Naive B cell (primary cell): ENCODE measurements around the gene EEF1B2. TPM values are rescaled to one million over a fixed set of nuclear protein-coding genes. Genes with fewer than 3 reads are reported as not detected.
A peak's percentile ranks its signal among the peaks of the same experiment; 100 is the strongest.
"Not testable (repeated sequence)": the region's sequence is repeated elsewhere in the genome, so short reads cannot be mapped to it uniquely, and the experiment has no call there.

ENCODE experiments used
- ATAC-seq, 2 donors: fragments of 150-1000 bp; cut with Tn5 transposase; 2 replicates each; pipeline ENCODE4 v1.10.0; 2021; ENCODE audit warnings: low read depth in 2 of 2, mild to moderate bottlenecking in 2 of 2, moderate library complexity in 2 of 2
- DNase-seq: peaks from one replicate; pipeline ENCODE4 v3.0.0; 2022
- H3K27ac Mint-ChIP-seq, 6 donors: one replicate each; pipeline ENCODE4 v1.8.0; 2020 to 2022; ENCODE audit warnings: mild to moderate bottlenecking in 6 of 6, mixed read lengths in 6 of 6, moderate library complexity in 5 of 6, inconsistent platforms in 2 of 6
- H3K27me3 Mint-ChIP-seq, 3 donors: one replicate each; pipeline ENCODE4 v1.8.0; 2021 to 2022; ENCODE audit warnings: mixed read lengths in 3 of 3, mild to moderate bottlenecking in 1 of 3
- H3K36me3 Mint-ChIP-seq, 2 donors: one replicate each; pipeline ENCODE4 v1.8.0; 2020 to 2022; ENCODE audit warnings: mixed read lengths in 2 of 2, inconsistent platforms in 1 of 2, mild to moderate bottlenecking in 1 of 2
- H3K4me1 Mint-ChIP-seq, 3 donors: one replicate each; pipeline ENCODE4 v1.8.0; 2020 to 2022; ENCODE audit warnings: mixed read lengths in 3 of 3, inconsistent platforms in 1 of 3, mild to moderate bottlenecking in 1 of 3, moderate library complexity in 1 of 3
- H3K4me3 Mint-ChIP-seq, 8 donors: one replicate each; pipeline ENCODE4 v1.8.0; 2020 to 2022; ENCODE audit warnings: mild to moderate bottlenecking in 8 of 8, mixed read lengths in 8 of 8, moderate library complexity in 8 of 8, inconsistent platforms in 2 of 8
- H3K9me3 Mint-ChIP-seq, 7 donors: one replicate each; pipeline ENCODE4 v1.8.0; 2020 to 2022; ENCODE audit warnings: mixed read lengths in 7 of 7, mild to moderate bottlenecking in 5 of 7, inconsistent platforms in 2 of 7, moderate library complexity in 1 of 7
- polyA plus RNA-seq, 6 donors: library from polyadenylated mRNA; unstranded; fragments of 300-500 nt; fragmentation: Illumina TruSeq; gene quantifications; one replicate each; pipeline ENCODE4 v1.2.3, GENCODE V29; 2021; ENCODE audit warnings: low read depth in 6 of 6

EEF1B2 gene
- polyA plus RNA-seq, 6 donors from 2014 or later: 884 to 1,277 (median 1,025) TPM

- Mint-ChIP-seq H3K27ac (peak overlapping the region in 1 of 6 donors; percentile 13), H3K36me3 (peaks cover 21 to 24% of the 10 kb centered on the region in 2 donors), H3K4me1 (peaks cover 11 to 16% (median 13%) of the 10 kb centered on the region in 3 donors), H3K9me3 (no peaks in the 10 kb centered on the region), H3K4me3 (no peak overlapping the region), H3K27me3 (no peaks in the 10 kb centered on the region)
- DNase-seq (no peak), ATAC-seq (no peak)
These were observed 9.1 kb upstream of the EEF1B2 start for GRCh38 chr2:206150631-206151030.

- Mint-ChIP-seq H3K4me3 (peak overlapping the region in 1 of 8 donors; percentile 29), H3K27ac (no peak overlapping the region), H3K36me3 (peaks cover 5 to 21% of the 10 kb centered on the region in 2 donors), H3K27me3 (no peaks in the 10 kb centered on the region), H3K9me3 (peaks cover 0 to 3% (median 0%) of the 10 kb centered on the region in 7 donors), H3K4me1 (peaks cover 22 to 36% (median 33%) of the 10 kb centered on the region in 3 donors)
- DNase-seq (no peak), ATAC-seq (no peak)
These were observed 5.5 kb upstream of the EEF1B2 start for GRCh38 chr2:206154197-206154596.

GRCh38 chr2:206157014-206157413, 2.7 kb upstream of the EEF1B2 start:
- ATAC-seq, DNase-seq, H3K36me3 Mint-ChIP-seq, H3K27ac Mint-ChIP-seq, H3K27me3 Mint-ChIP-seq, H3K9me3 Mint-ChIP-seq: not testable (repeated sequence)
- Mint-ChIP-seq H3K4me1 (peaks cover 24 to 54% (median 46%) of the 10 kb centered on the region in 3 donors), H3K4me3 (peak overlapping the region in 5 of 8 donors; percentile 34 to 99 (median 95))

GRCh38 chr2:206158563-206159345, 941 bp upstream of the EEF1B2 start:
- ATAC-seq (peak in 1 of 2 donors; percentile 5), DNase-seq (no peak)
- peak overlapping the region; percentile 97 to 99 (median 99) for H3K27ac Mint-ChIP-seq

GRCh38 chr2:206160125-206160806, 571 bp downstream of the EEF1B2 start:
- H3K9me3 Mint-ChIP-seq: peaks cover 0 to 3% (median 0%) of the 10 kb centered on the region in 7 donors
- H3K4me1 Mint-ChIP-seq: peaks cover 20 to 54% (median 53%) of the 10 kb centered on the region in 3 donors
- H3K4me3 Mint-ChIP-seq: peak overlapping the region; percentile 93 to 100 (median 99)
- no peak for DNase-seq
- H3K36me3 Mint-ChIP-seq: peaks cover 6 to 8% of the 10 kb centered on the region in 2 donors
- H3K27ac Mint-ChIP-seq: peak overlapping the region; percentile 97 to 99 (median 99)
- ATAC-seq: peak in 1 of 2 donors; percentile 3
- no peaks in the 10 kb centered on the region for H3K27me3 Mint-ChIP-seq

More at GRCh38 chr2:206158563-206159345, 941 bp upstream of the EEF1B2 start:
- Mint-ChIP-seq H3K36me3 (peaks cover 6 to 8% of the 10 kb centered on the region in 2 donors), H3K27me3 (no peaks in the 10 kb centered on the region), H3K9me3 (peaks cover 0 to 3% (median 0%) of the 10 kb centered on the region in 7 donors), H3K4me3 (peak overlapping the region; percentile 93 to 100 (median 99)), H3K4me1 (peaks cover 24 to 59% (median 59%) of the 10 kb centered on the region in 3 donors)

GRCh38 chr2:206160807-206161179, 1.1 kb downstream of the EEF1B2 start:
- H3K27me3 Mint-ChIP-seq: no peaks in the 10 kb centered on the region
- H3K36me3 Mint-ChIP-seq: peaks cover 6 to 8% of the 10 kb centered on the region in 2 donors
- H3K9me3 Mint-ChIP-seq: peaks cover 0 to 3% (median 0%) of the 10 kb centered on the region in 7 donors
- DNase-seq (no peak), ATAC-seq (no peak)
- peak overlapping the region in 5 of 6 donors; percentile 40 to 99 (median 99) for H3K27ac Mint-ChIP-seq
- H3K4me3 Mint-ChIP-seq: peak overlapping the region; percentile 93 to 100 (median 99)
- H3K4me1 Mint-ChIP-seq: peaks cover 20 to 54% (median 51%) of the 10 kb centered on the region in 3 donors

GRCh38 chr2:206162401-206162800, 2.7 kb downstream of the EEF1B2 start:
- H3K27ac Mint-ChIP-seq, H3K27me3 Mint-ChIP-seq, DNase-seq, H3K9me3 Mint-ChIP-seq, ATAC-seq: not testable (repeated sequence)
- Mint-ChIP-seq H3K4me1 (peaks cover 20 to 47% (median 43%) of the 10 kb centered on the region in 3 donors), H3K4me3 (peak overlapping the region in 1 of 8 donors; percentile 99), H3K36me3 (peaks cover 6 to 16% of the 10 kb centered on the region in 2 donors)

- peaks cover 0 to under 1% (median 0%) of the 10 kb centered on the region in 7 donors for H3K9me3 Mint-ChIP-seq
- ATAC-seq (no peak), DNase-seq (no peak)
- H3K4me1 Mint-ChIP-seq: peaks cover 15 to 38% (median 37%) of the 10 kb centered on the region in 3 donors
- no peaks in the 10 kb centered on the region for H3K27me3 Mint-ChIP-seq
- H3K36me3 Mint-ChIP-seq: peaks cover 6 to 16% of the 10 kb centered on the region in 2 donors
- peak overlapping the region in 2 of 8 donors; percentile 60 to 99 for H3K4me3 Mint-ChIP-seq
- H3K27ac Mint-ChIP-seq: peak overlapping the region in 3 of 6 donors; percentile 50 to 82 (median 64)
These were observed 3.7 kb downstream of the EEF1B2 start for GRCh38 chr2:206163251-206163880.

GRCh38 chr2:206164261-206164862, 4.7 kb downstream of the EEF1B2 start:
- H3K36me3 Mint-ChIP-seq: peaks cover 6 to 12% of the 10 kb centered on the region in 2 donors

GRCh38 chr2:206168230-206168629, 8.5 kb downstream of the EEF1B2 start:
- not testable (repeated sequence) for H3K4me3 Mint-ChIP-seq, H3K9me3 Mint-ChIP-seq, H3K27ac Mint-ChIP-seq, ATAC-seq, DNase-seq, H3K27me3 Mint-ChIP-seq, H3K4me1 Mint-ChIP-seq
- H3K36me3 Mint-ChIP-seq: peaks cover 0 to 21% of the 10 kb centered on the region in 2 donors

More at GRCh38 chr2:206164261-206164862, 4.7 kb downstream of the EEF1B2 start:
- Mint-ChIP-seq H3K4me1 (peaks cover 11 to 29% (median 28%) of the 10 kb centered on the region in 3 donors), H3K27me3 (no peaks in the 10 kb centered on the region), H3K9me3 (peaks cover 0 to 3% (median 0%) of the 10 kb centered on the region in 7 donors), H3K27ac (peak overlapping the region in 1 of 6 donors; percentile 24), H3K4me3 (peak overlapping the region in 1 of 8 donors; percentile 53)
- peak; percentile 23 for DNase-seq
- ATAC-seq: no peak

- H3K4me3 Mint-ChIP-seq, H3K27me3 Mint-ChIP-seq, ATAC-seq, DNase-seq, H3K27ac Mint-ChIP-seq, H3K9me3 Mint-ChIP-seq, H3K4me1 Mint-ChIP-seq: not testable (repeated sequence)
- H3K36me3 Mint-ChIP-seq: peaks cover 0 to 19% of the 10 kb centered on the region in 2 donors
These were observed 12.1 kb downstream of the EEF1B2 start for GRCh38 chr2:206171624-206172397.

GRCh38 chr2:206173147-206173546, 13.5 kb downstream of the EEF1B2 start:
- Mint-ChIP-seq H3K27me3 (peaks cover 0 to 6% (median 0%) of the 10 kb centered on the region in 3 donors), H3K36me3 (peaks cover 0 to 13% of the 10 kb centered on the region in 2 donors), H3K27ac (no peak overlapping the region), H3K4me3 (no peak overlapping the region), H3K4me1 (no peaks in the 10 kb centered on the region), H3K9me3 (peaks cover 0 to 4% (median 0%) of the 10 kb centered on the region in 7 donors)
- no peak for ATAC-seq
- no peak for DNase-seq
